Tibial artery (tissue), 4 donors: Measurements from ENCODE around the gene HUWE1.

Source experiments
- DNase-seq, 2 donors: peaks; one replicate each; pipeline ENCODE4 v3.0.0-alpha.2; 2019
- H3K27ac ChIP-seq, 2 donors: fragments of 200-600 bp; sonication (generic) in 1 of 2; 1 replicate in 1 of 2; 2 replicates in 1 of 2; pipeline ENCODE4 v1.5.1; 2018 to 2019; ENCODE audit warnings: mild to moderate bottlenecking in 1 of 2
- H3K27me3 ChIP-seq, 2 donors: fragments of 200-600 bp; sonication (generic) in 1 of 2; one replicate each; pipeline versions ENCODE4 v1.5.1 to v1.6.0; 2016 to 2019
- H3K36me3 ChIP-seq, 3 donors: fragments of 200-600 bp; sonication (generic) in 2 of 3; one replicate each; pipeline ENCODE4 v1.5.1; 2016 to 2019; ENCODE audit warnings: mild to moderate bottlenecking in 2 of 3
- H3K4me1 ChIP-seq, 4 donors: fragments of 200-600 bp; sonication (generic) in 2 of 4; 1 replicate in 3 of 4; 2 replicates in 1 of 4; pipeline ENCODE4 v1.5.1; 2016 to 2019
- H3K4me3 ChIP-seq, 2 donors: fragments of 200-600 bp; sonication (generic) in 1 of 2; 1 replicate in 1 of 2; 2 replicates in 1 of 2; pipeline ENCODE4 v1.5.1; 2018 to 2019; ENCODE audit warnings: mild to moderate bottlenecking in 2 of 2
- H3K9me3 ChIP-seq, 3 donors: fragments of 200-600 bp; sonication (generic) in 1 of 3; one replicate each; pipeline ENCODE4 v1.5.1; 2016 to 2019
- intact Hi-C: fragments of 100-400 bp; cut with DNase I; formaldehyde crosslinking; loops from one replicate; pipeline ENCODE4 v1.15.0; 2023; ENCODE audit warnings: low total_unique reads
- TF ChIP-seq, protein P1 (sequence below), 2 experiments: fragments of 200-600 bp in 1 of 2; fragments of 450-650 bp in 1 of 2; IDR thresholded peaks; one replicate each; pipeline ENCODE4 v1.5.1; 2017 to 2019; ENCODE audit warnings: antibody characterized with exemption in 2 of 2, mild to moderate bottlenecking in 1 of 2, moderate library complexity in 1 of 2

Gene HUWE1

DNA sequence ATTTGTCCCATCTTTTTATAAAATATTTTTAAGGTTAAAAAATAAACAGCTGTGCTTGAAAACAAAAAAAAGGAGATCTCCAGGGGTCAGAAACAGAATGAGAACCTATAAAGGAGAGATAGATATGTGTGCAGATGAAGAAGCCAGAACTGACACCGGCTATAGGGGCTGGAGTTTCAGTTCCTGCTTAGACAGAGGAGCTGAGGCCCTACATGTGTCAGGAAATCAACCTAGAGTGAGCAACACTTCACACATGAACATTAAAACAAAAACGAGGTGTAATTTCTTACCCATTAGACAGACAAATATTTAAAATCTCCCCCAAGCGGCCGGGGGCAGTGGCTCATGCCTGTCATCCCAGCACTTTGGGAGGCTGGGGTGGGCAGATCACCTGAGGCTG is 17.8 kb upstream of the HUWE1 start:
- TF ChIP-seq, protein P1, sequence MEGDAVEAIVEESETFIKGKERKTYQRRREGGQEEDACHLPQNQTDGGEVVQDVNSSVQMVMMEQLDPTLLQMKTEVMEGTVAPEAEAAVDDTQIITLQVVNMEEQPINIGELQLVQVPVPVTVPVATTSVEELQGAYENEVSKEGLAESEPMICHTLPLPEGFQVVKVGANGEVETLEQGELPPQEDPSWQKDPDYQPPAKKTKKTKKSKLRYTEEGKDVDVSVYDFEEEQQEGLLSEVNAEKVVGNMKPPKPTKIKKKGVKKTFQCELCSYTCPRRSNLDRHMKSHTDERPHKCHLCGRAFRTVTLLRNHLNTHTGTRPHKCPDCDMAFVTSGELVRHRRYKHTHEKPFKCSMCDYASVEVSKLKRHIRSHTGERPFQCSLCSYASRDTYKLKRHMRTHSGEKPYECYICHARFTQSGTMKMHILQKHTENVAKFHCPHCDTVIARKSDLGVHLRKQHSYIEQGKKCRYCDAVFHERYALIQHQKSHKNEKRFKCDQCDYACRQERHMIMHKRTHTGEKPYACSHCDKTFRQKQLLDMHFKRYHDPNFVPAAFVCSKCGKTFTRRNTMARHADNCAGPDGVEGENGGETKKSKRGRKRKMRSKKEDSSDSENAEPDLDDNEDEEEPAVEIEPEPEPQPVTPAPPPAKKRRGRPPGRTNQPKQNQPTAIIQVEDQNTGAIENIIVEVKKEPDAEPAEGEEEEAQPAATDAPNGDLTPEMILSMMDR (IDR thresholded peaks at IDR 0.05) = no peak

DNA sequence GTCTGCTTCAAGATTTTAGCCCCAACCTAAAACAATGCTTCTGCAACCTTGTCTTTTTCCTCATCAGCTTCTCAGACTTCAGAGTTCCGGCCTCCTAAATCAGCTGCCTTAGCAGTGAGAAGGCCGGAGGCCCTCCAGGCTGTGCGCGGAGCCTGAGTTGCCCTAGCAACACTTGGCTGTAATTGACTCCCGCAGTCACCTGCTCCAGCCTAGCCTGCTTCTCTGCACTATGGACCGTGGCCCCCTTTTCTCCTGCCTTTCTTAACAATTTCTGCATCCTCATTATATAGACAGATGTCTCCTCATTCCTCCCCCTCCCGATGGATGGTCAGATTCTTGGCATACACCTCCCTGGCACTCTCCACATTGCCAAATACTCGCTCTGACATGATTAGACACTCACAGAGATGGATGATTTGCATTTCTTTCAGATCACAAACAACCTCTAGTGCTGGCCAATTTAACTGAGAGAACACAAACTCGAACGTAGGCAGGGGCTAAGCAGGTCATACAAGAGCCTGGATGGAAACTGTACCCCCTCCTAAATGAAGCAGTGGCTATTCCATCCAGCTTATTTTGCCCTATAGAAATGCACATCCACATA is 9.5 kb upstream of the HUWE1 start:
- no peak for DNase-seq
- H3K4me1 ChIP-seq = no peaks in the 10 kb centered on the region
- intact Hi-C loops = no loop called here
- H3K4me3 ChIP-seq = no peak overlapping the region
- no peaks in the 10 kb centered on the region for H3K9me3 ChIP-seq
- no peak overlapping the region for H3K27ac ChIP-seq
- TF ChIP-seq, protein P1 (IDR thresholded peaks at IDR 0.05) = no peak
- H3K36me3 ChIP-seq = no peaks in the 10 kb centered on the region
- H3K27me3 ChIP-seq = no peaks in the 10 kb centered on the region

More for the DNA sequence above, 17.8 kb upstream of the HUWE1 start:
- H3K9me3 ChIP-seq = no peaks in the 10 kb centered on the region
- intact Hi-C loops = no loop called here
- no peak overlapping the region for H3K4me3 ChIP-seq
- no peaks in the 10 kb centered on the region for H3K36me3 ChIP-seq
- DNase-seq = no peak
- no peak overlapping the region for H3K27ac ChIP-seq
- no peaks in the 10 kb centered on the region for H3K27me3 ChIP-seq
- no peaks in the 10 kb centered on the region for H3K4me1 ChIP-seq

DNA sequence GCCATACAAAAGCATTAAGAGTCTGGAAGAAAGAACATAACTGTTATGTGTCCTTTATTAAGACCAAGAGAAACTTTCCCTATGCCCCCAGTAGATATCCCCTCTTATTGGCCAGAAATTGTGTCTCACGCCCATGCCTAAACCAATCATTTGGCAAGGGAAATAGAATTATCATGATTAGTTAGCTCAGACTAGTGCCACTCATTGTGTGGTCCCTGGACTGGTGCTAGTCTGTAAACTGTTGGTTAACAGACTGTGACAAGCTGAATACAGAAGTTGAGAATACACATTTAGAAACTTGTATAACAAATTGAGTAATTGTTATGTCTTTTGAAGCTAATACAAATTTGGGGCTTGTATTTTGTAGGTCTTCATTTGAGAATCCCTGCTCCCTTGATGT is 8.1 kb upstream of the HUWE1 start:
- Histone ChIP-seq H3K36me3 (no peaks in the 10 kb centered on the region), H3K9me3 (no peaks in the 10 kb centered on the region), H3K4me3 (no peak overlapping the region), H3K27ac (no peak overlapping the region), H3K4me1 (no peaks in the 10 kb centered on the region), H3K27me3 (no peaks in the 10 kb centered on the region)
- TF ChIP-seq, protein P1 (IDR thresholded peaks at IDR 0.05) = no peak
- no peak for DNase-seq
- intact Hi-C loops = no loop called here

DNA sequence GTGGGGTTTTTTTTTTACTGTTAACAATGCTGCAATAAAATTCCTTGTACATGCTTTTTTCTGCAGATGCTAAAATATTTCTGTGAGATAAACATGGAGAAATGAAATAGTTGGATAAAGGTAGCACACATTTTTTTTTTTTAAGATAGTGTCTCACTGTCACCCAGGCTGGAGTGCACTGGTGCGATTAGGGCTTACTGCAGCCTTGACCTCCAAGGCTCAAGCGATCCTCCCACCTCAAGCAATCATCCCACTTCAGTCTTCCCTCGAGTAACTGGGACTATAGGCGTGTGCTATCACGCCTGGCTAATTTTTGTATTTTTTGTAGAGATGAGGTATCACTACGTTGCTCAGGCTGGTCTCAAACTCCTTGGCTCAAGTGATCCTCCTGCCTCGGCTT is 1.8 kb upstream of the HUWE1 start:
- TF ChIP-seq, protein P1 (IDR thresholded peaks at IDR 0.05) = no peak
- Histone ChIP-seq H3K36me3 (no peaks in the 10 kb centered on the region), H3K4me1 (peaks cover 0 to 12% (median 0%) of the 10 kb centered on the region in 4 donors), H3K27ac (no peak overlapping the region), H3K4me3 (no peak overlapping the region), H3K27me3 (no peaks in the 10 kb centered on the region), H3K9me3 (no peaks in the 10 kb centered on the region)
- intact Hi-C loops = no loop called here
- DNase-seq = no peak

DNA sequence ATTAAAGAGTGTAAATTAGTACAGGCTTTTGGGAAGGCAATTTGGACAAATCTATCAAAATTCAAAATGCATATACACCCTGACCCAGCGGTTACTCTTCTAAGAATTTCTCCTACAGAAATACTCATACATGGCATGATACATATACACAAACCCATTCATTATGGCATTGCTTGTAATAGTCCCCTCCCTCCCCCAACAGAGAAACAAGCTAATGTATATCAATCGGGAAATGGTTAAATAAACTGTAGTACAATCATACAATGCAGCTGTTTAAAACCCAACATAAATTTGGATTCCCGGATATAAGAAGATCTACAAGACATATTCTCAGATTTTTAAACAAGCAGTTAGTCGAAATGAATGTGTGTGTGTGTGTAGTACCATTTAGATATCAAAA is 808 bp downstream of the HUWE1 start:
- no peak for DNase-seq
- Histone ChIP-seq H3K9me3 (no peaks in the 10 kb centered on the region), H3K27me3 (no peaks in the 10 kb centered on the region), H3K4me3 (peak overlapping the region; percentile 77 to 80), H3K27ac (peak overlapping the region; percentile 81 to 92), H3K4me1 (peaks cover 0 to 25% (median 0%) of the 10 kb centered on the region in 4 donors), H3K36me3 (no peaks in the 10 kb centered on the region)
- intact Hi-C loops = no loop called here
- TF ChIP-seq, protein P1 (IDR thresholded peaks at IDR 0.05) = no peak
